Measurements from ENCODE around the gene PLPP6.

Gene PLPP6

DNA sequence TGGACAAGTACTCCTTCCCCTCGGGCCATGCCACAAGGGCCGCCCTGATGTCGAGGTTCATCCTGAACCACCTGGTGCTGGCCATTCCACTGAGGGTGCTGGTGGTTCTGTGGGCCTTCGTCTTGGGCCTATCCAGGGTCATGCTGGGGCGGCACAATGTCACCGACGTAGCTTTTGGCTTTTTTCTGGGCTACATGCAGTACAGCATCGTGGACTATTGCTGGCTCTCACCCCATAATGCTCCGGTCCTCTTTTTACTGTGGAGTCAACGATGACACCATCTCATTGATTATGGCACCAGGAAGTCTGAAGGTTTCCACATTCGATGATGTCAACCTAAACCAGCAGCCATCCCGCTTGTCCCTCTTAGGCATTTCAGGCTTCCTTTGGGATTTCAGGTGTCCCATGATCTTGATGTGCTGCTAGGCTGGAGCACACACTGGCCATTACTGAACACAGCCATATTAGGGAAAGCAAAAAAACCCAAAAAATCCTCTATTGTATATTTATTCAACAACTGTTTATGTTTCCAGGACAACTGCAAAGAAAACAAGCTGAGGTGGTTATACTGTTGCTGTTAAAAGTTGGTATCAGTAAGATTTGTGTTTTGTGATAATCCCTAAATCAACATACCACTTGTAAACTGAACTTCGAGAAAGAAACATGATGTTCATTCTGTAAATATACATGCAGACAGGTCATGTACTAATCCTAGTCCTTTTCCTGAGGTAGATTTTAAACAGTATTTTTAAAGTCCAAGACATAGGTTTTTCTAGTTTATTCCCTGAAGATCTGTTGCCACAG lies 1.1 kb downstream of the PLPP6 start:
- peak; percentile 40 for DNase-seq

DNA sequence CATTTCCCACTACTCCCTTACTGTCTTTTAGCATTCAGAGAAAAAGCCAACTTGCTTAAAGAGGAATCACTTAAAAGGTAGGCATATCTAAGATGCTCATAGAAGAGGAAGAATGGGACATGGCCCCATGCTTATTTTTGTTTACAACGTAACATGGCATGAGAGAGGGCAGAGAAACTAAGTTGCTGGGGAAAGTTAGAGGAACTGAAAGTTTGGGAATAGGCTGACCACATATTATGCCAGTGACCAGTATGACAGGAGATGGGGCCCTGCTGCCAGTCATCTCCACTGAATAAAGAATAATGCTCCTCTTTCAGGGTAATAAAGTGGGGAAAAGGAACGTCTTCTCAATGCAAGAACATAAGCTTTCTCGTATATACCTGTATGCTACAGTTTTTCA lies 1.9 kb downstream of the PLPP6 start:
- DNase-seq = no peak

DNA sequence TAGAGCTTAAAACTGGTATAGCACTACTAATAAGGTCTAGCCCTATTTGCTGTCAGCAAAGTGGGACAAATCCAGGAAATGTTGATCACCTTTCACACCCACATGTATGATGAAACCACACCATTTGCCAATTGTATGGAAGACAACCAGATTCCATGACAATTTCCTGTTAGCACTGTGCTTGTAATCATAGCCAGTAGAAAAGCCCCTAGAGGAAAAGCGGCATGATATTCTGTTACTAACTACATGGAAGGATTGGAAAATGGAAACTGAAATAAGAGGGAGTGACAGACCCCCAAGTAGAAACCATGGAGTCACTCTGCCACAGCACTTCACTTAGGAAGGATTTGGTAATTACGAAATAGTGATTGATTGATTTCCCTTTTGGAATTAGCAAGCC lies 3.3 kb downstream of the PLPP6 start:
- DNase-seq = no peak

DNA sequence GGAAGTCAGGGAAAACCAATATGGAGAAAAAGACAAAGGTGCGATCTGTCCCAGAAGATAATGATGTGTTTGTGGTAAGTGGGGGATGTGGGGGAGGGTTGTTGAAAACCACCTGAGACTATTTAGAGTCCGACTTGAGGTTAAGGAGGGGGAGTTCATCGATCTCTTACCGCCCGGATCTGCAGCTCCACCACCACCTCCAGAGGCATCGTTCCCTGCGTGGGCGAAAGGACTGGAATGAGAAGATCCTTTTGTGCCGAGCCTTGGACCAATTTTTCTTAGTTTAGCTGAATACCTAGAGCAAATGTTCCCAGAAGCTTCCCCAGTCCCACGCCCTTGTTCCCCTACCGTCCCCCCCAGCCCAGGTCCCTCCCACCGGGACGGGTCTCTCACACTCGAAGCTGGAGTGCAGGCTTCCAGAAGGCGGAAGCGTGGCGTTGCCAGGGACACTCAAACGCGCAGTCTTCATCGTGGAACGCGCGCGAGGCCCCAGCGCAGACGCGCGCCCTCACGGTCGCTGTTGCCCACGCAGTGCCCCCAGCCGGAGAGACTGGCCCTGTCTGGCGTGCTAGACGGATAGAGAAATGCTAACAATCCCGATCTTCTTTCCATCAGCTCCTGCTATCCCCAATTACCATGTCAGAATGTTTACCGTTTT lies 4.1 kb downstream of the PLPP6 start, which contains the start of gene SPATA6L:
SPATA6L (minus strand) TSS at position 439 of the 658 bp plus-strand sequence; CDS start at position 209, 230 bp downstream.
- DNase-seq = peak; percentile 40

DNA sequence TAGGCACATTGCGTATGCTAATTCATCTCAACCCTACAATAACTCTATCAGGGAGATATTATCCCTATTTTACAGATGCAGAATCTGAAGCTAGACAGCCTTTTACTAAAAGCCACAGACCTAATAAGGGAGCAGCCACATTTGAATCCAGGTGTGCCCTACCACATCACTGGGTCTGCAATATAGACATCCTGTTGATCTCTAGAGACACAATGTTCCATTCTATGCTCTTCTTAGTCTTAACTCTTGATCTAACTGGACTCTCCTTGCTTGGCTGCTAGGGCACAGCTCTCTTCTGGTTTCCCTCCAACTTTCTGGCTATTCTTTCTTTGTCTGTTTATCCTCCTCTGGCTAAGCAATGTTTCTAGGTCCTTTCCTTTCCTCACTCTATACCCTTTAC lies 5.6 kb downstream of the PLPP6 start:
- DNase-seq = peak; percentile 37

DNA sequence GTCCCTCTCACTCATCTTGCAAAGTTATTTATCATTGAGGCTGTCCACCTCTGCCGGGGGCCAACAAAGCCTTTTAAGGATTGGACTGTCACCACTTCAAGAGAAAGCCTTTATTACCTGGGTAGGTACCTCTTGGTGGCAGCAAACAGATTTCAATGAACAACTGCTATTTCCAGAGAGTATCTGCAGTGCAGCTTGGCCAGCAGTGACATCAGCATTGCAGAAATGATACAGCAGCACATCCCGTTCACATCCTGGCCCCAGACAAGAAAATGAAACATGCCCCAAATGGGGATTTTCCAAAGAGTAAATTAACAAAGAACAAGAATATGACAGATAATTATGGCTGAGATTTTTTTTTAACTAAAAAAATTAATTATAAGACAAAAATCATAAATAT lies 6.5 kb downstream of the PLPP6 start:
- no peak for DNase-seq

DNA sequence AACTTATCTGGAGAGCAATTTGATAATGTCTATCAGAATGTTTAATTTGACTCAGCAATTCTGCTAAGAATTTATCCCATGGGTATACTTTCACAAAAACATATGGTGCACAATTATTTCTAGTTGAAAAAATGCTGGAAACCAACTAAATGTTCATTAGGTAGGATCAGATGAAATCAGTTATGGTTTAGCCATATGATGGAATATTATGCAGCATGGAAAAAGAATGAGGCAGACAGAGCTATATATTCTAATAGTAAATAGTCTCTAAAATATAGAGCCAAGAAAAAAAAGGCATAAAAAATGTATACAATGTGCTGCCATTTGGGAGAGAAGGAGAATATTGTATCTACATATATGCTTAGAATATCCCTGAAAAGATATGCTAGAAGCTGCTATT lies 7.8 kb downstream of the PLPP6 start:
- no peak for DNase-seq

DNA sequence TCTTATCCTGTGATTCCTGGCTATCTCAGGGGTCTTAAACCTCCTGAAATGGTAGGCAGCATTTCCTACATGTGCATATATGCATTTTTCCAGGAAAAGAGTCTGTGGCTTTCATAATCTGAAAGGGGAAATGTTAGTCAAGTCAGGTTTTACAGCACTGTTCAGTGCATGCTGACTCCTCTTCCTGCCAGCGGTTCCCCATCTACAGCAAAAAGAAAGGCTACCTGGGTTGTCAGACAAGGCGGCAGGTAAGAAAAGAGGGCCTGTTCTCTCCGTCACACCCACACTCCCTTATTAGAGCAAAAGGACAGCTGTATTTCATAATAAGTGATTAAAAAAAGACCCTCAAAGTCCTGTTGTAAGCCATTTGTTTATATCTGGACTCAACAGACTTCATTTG lies 8.5 kb downstream of the PLPP6 start:
- DNase-seq = no peak

DNA sequence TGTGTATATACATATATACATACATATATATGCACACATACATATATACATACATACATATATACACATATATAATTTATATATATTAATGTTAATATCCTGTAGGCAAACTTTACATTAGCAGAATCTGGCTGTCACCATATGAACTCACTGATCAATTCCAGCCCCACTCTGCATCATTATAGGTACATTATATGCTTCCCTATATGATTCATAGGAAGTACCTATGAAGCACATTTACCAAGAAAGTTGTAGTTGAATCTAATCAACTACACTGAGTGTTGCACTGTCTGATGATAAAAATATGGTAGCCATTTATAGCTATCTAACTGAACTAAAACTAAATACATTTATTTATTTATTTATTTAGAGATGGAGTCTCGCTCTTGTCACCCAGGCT lies 9.6 kb downstream of the PLPP6 start:
- DNase-seq = no peak

DNA sequence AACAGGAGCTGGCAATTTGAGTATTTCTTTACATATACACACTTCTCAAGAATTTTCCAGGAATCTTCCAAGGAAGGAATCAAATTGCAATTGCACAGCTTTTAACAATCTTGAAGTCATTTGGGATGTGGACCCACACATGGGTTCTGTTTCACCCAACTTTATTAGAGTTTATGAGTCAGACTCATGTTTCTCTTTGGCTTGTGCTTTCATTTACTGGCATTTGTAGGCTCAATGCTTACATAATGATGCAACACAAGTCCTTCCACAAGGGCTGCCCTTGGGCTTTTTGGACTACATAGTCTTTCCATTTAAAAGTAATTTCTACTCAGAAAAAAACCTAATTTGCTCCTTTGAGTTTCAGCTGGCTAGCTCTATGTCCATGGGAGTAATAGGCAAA lies 12.7 kb downstream of the PLPP6 start:
- DNase-seq = no peak

DNA sequence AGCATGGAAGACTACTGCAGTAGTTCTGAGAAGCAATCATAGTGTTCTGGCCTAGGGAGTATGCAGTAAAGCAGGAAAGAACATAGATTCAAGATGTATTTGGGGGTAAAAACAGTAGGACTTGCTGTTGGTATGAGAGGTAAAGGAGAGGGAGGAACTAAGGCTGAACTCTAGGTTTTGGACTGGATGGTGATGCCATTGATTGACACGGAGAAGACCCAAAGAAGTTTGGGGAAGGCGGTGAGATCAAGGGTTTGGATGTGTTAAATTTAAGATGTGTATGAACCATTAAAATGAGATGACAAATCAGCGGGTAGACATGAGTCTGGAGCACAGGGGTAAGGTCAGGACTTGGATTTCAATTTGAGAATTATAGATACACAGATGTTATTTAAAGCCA lies 15.3 kb downstream of the PLPP6 start:
- no peak for DNase-seq

DNA sequence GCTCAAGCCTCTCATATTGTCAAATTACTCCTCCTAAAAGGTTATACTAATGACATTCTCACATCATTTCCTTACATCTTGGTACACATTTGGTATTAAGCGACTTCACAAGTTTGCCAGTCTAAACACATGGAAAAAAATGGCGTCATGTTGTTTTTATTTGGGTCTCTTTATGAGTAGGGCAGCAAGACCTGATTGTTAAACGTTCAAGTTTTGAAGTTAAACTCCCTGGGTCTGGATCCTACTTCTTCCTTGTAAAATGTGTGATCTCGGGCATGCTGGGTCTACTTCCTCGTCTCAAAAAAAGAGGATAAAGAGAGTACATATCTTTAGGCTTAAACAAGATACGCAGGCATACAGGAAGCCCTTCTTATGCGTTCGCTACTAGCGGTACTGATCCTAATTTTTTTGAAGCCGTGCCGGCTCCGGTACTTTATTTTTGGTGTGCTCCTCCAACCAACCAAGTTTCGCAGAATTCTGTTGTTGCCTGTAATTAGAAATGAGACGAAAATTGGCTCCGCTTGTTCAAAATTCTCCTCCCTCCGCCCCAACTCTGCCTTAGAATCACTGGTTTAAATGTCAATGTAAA lies 16.7 kb downstream of the PLPP6 start:
- no peak for DNase-seq

DNA sequence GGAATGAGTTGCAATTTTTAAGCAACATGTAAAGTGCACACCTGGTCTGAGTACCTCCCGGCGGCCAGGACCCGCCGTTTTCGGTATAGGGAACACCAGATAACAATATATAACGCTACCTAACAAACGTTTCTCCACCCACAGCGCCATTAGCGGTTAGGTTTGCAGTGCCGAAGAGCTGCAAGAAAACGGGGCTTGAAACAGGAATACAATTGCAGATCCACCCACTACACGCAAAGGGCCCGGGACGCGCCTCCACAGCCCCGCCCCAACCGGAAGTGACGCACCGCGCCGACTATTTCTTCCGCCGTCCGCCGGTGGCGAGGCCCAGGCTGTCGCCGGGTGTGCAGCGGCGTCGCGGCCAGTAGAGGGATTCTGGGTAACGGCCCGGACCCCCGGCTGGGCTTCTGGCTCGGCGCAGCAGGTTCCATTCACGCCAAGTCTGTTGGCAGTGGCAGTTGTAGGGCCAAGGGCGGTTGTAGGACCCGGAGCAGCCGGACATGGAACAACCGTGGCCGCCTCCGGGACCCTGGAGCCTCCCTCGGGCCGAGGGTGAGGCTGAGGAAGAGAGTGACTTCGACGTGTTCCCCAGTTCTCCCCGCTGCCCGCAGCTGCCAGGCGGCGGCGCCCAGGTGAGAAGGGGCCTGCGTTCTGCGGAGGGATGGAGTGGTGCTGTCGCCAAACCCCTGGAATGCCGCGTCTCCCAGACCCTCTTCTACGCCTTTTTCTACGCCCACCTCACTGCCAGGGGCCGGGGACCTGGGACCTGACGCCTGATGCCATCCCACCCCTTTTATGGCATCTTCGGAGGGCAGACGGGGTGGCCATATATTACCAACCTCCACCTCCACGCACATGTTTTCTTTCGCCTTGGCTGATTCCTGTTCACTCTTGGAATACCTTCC lies 17.4 kb downstream of the PLPP6 start, which contains the start of gene CDC37L1:
CDC37L1 (plus strand) TSS at position 302 of the 905 bp plus-strand sequence; CDS start at position 501, 199 bp downstream.
- DNase-seq = peak; percentile 99

DNA sequence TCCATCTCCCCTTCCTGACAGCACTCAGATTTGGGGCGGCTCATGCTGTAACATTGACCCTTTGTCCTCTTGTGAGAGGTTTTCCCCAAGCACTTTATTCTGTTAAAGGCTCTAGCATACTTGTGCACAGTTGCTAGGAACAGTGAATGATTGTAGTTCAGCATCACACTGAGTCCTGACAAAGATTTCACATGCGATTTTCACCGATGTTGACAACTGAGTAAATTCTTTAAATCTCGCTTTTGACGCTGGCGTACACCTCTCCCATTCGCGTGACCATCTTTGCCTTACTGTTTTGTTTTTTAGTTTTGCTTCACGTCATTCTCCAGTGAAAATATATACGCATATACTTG lies 18.1 kb downstream of the PLPP6 start:
- no peak for DNase-seq

DNA sequence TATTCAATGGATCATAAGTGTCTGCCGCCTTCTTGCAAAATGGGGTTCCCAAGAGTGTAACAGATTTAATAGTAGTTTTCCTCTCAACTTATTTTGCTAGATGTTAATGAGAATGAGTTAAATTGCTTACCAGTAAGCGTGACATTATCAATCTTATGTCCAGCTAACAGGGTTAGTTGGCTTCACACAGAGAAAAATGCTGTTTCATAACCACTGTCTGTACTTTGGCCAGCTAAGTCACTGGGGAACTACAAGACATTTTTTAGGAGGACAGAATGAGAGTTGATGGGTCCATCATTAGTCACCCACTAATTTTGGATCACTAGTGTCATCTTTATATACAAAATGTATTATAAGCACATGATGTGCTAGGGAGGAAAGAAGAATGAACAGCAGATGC lies 18.7 kb downstream of the PLPP6 start:
- no peak for DNase-seq

DNA sequence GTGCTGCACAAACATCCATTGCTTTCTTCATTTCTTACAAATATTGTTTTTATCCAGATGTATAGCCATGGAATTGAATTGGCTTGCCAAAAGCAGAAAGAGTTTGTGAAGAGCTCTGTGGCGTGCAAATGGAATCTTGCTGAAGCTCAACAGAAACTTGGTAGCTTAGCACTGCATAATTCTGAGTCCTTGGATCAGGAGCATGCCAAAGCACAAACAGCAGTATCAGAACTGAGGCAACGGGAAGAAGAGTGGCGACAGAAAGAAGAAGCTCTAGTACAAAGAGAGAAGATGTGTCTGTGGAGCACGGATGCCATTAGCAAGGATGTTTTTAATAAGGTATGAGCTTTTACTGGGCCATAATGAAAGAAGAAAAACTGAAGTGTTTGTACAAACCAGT lies 22.7 kb downstream of the PLPP6 start:
- no peak for DNase-seq

DNA sequence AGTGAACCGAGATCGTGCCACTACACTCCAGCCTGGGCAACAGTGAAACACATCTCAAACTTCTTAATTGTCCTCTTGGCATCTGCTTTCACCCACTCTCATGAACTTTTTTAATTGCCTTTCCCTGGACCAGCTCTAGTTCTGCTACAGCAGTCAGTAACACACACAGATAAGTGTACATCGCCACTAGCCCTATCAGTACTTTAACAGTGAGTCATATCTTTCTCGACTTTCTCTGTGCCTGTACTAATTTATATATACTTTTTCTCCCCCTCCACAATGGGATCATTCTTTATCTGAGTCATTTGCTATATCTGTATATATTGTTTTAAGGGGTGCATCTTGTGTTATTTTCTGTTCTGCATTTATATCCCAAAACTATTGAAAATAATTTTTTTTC lies 24.0 kb downstream of the PLPP6 start:
- DNase-seq = no peak

DNA sequence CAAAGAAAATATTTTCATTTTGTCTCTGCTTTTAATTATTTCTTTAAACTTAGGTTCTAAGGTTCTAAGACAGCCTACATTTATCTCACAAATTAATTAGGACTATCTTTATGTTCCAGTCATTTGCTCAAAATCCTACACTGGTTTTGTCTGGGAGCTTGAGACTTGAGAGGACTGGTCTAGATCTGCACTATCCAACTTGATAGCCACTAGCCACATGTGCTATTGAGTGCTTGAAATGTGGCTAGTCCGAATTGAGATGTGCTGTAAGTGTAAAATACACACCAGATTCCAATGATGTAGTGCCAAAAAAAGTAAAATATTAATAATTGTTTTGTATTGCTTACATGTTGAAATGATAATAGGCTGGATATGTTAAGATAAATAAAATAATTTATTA lies 24.5 kb downstream of the PLPP6 start:
- no peak for DNase-seq

DNA sequence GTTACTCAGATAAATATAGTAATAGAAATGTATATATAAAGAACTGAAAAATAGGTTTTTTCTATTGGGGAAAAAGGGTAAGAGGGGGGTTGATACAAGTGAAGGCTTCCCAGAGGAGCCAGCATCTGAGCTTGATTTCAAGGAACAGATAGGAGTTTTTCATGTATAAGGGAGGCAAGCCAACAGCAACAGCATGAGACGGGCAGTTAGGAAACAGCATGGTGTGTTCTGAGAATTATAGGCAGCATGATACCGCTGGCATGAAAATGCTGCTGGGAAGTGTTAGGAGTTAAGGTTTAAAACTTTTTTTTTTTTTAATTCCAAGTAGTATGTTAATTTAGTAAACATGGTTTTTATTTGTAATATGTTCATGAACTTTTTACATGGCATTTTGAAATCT lies 26.9 kb downstream of the PLPP6 start:
- DNase-seq = no peak

DNA sequence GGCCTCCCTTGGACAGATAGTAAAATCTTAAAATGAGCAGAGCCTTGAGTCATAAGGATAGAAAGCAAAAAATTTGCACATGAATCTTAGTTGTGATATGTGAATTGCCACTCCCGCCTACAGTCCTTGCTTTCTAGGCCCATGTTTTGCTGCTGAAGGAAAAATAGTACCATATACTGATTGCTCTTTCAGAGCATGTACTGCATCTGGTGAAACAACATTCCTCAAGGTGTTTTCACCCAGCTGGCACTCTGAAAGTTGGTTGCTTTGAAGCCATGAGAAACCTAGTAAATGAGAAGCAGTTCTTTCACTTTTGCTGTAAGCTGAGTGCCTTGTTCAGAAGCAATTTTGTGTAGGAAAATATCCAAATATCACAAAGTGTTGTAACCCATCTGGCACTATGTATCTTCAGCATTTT lies 27.6 kb downstream of the PLPP6 start:
- DNase-seq = no peak

DNA sequence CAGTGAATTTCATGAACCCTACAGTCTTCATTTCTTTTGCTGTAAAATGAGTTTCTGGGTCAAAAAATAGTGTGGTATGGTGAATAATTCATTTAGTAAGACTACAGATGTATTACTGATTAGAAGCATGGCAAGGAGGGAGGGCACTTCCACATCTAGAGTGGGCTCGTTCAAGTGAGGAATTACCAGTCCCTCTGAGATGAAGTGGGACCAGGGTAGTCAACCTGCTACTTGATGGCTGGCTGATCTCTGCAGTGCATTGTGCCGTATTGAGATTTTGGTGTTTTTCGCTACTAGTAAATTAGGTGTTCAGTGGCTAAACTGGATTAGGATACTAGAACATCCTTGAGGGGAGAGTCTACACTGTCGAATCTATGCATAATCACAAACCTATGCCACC lies 28.1 kb downstream of the PLPP6 start:
- DNase-seq = no peak

DNA sequence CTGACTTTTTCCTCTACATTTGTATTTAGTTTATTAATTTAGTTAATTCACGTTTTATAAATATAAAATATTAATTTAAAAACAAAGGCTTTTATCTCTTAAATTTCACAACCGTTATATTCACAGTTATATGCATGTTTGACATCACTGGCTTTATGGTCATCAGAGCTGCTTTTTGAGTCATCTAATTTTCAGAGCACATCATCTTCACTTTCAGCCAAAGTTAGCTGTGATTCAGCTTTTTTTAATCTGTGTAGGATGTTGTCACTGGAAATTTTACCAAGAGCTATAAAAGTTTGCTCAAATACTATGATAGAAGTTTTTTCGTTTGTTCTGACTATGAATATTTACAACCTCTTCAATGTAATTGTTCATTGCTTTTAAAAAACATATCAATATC lies 29.7 kb downstream of the PLPP6 start:
- DNase-seq = no peak

DNA sequence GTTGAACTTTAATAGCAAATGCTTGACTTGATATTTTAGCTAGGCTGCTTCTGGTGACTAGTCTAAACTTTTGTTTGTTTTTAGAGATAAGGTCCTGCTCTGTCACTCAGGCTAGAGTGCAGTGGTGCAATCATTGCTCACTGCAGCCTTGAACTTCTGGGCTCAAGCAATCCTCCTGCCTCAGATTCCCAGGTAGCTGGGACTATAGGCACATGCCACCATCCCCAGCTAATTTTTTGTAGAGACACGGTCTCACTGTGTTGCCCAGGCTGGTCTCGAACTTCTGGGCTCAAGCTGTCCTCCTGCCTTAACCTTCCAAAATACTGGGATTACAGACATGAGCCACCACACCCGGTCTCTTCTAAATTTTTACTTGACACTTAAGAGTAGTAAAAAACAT lies 38.0 kb downstream of the PLPP6 start:
- DNase-seq = no peak

Measured in CD4-positive, alpha-beta T cell treated with Interleukin-12 subunit alpha and Interleukin-12 subunit beta, for 1 hour (primary cell).